Nephron (organoid): ENCODE measurements around the gene MIEF2.
A peak's percentile ranks its signal among the peaks of the same experiment; 100 is the strongest.

Experiments
- H3K27ac Mint-ChIP-seq, 3 experiments: 2 replicates each; pipeline ENCODE4 v1.8.0; 2020; ENCODE audit warnings: mixed read lengths in 3 of 3, mild to moderate bottlenecking in 2 of 3, moderate library complexity in 1 of 3
- H3K27me3 Mint-ChIP-seq: 2 replicates; pipeline ENCODE4 v1.8.0; 2021; ENCODE audit warnings: low read depth, mild to moderate bottlenecking, moderate library complexity, mixed read lengths
- H3K36me3 Mint-ChIP-seq: 2 replicates; pipeline ENCODE4 v1.8.0; 2020; ENCODE audit warnings: low read depth, mixed read lengths
- H3K4me1 Mint-ChIP-seq: 2 replicates; pipeline ENCODE4 v1.8.0; 2020; ENCODE audit warnings: mixed read lengths
- H3K4me3 Mint-ChIP-seq, 3 experiments: 2 replicates each; pipeline ENCODE4 v1.8.0; 2020; ENCODE audit warnings: mild to moderate bottlenecking in 3 of 3, mixed read lengths in 3 of 3, moderate library complexity in 2 of 3
- H3K9me3 Mint-ChIP-seq: 2 replicates; pipeline ENCODE4 v1.8.0; 2020; ENCODE audit warnings: mixed read lengths
- CTCF ChIP-seq, 3 experiments: fragments of 200-600 bp; sonication (generic); IDR thresholded peaks; one replicate each; pipeline ENCODE4 v1.5.0; 2021; ENCODE audit warnings: antibody characterized with exemption in 3 of 3; ENCODE audit not compliant: unreplicated experiment in 3 of 3

The MIEF2 gene

GRCh38 chr17:18314731-18315561 lies 54.5 kb downstream of the MIEF2 start, which contains the start of the genes SMCR8 and TOP3A:
Gene SMCR8, plus strand, starts transcription at chr17:18315293. Its CDS starts 497 bp downstream, at chr17:18315790.
Gene TOP3A, minus strand, starts transcription at chr17:18314994. Its CDS starts 216 bp downstream, at chr17:18314778.
- Mint-ChIP-seq H3K27ac (peak within 1 kb of the TSS; percentile 78 to 94 (median 82)), H3K4me1 (peaks cover 67% of the 10 kb centered on the region), H3K4me3 (peak within 1 kb of the TSS; percentile 88 to 89 (median 88)), H3K9me3 (no peaks in the 10 kb centered on the region), H3K27me3 (peaks cover 6% of the 10 kb centered on the region), H3K36me3 (peaks cover 50% of the 10 kb centered on the region)
- TF ChIP-seq CTCF (IDR thresholded peaks at IDR 0.05; ENCODE audit: unreplicated experiment in 3 of 3): no peak

GRCh38 chr17:18315562-18315922 lies 55.1 kb downstream of the MIEF2 start:
- no peaks in the 10 kb centered on the region for H3K9me3 Mint-ChIP-seq
- H3K27me3 Mint-ChIP-seq: peaks cover 6% of the 10 kb centered on the region
- peaks cover 49% of the 10 kb centered on the region for H3K36me3 Mint-ChIP-seq
- peak overlapping the region; percentile 78 to 94 (median 82) for H3K27ac Mint-ChIP-seq
- no peak for TF ChIP-seq CTCF (IDR thresholded peaks at IDR 0.05; ENCODE audit: unreplicated experiment in 3 of 3)
- H3K4me3 Mint-ChIP-seq: peak overlapping the region; percentile 88 to 89 (median 88)
- H3K4me1 Mint-ChIP-seq: peaks cover 72% of the 10 kb centered on the region

- Mint-ChIP-seq H3K4me3 (peak overlapping the region; percentile 88 to 89 (median 88)), H3K4me1 (peaks cover 72% of the 10 kb centered on the region), H3K36me3 (peaks cover 46% of the 10 kb centered on the region), H3K27ac (peak overlapping the region; percentile 45 to 94 (median 82)), H3K27me3 (peaks cover 6% of the 10 kb centered on the region), H3K9me3 (no peaks in the 10 kb centered on the region)
- no peak for TF ChIP-seq CTCF (IDR thresholded peaks at IDR 0.05; ENCODE audit: unreplicated experiment in 3 of 3)
These were observed 55.5 kb downstream of the MIEF2 start for GRCh38 chr17:18315961-18316360.
